Fibroblast of mammary gland (primary cell): Measurements from ENCODE around the gene GDF7.

Source experiments
- DNase-seq: peaks from one replicate; pipeline ENCODE4 v3.0.0-alpha.2; 2010; ENCODE audit warnings: low read depth
- H3K4me3 ChIP-seq: 2 replicates; pipeline ENCODE4 v1.5.1; 2011; ENCODE audit warnings: low read depth, mild to moderate bottlenecking, low read length, moderate library complexity; ENCODE audit not compliant: control insufficient read depth
- CTCF ChIP-seq: conservative IDR thresholded peaks from 2 replicates; pipeline ENCODE4 v1.5.1; 2011; ENCODE audit warnings: low read depth, low read length, inconsistent platforms; ENCODE audit not compliant: control insufficient read depth, insufficient read depth

Gene GDF7

GRCh38 chr2:20645301-20645701 lies 21.6 kb upstream of the GDF7 start:
- DNase-seq: no peak
- no peak for TF ChIP-seq CTCF
- H3K4me3 ChIP-seq: no peak overlapping the region

GRCh38 chr2:20645761-20646160 lies 21.2 kb upstream of the GDF7 start:
- DNase-seq: no peak
- TF ChIP-seq CTCF: no peak
- no peak overlapping the region for H3K4me3 ChIP-seq

GRCh38 chr2:20646446-20646845 lies 20.5 kb upstream of the GDF7 start:
- no peak for DNase-seq
- no peak overlapping the region for H3K4me3 ChIP-seq
- TF ChIP-seq CTCF: no peak

- H3K4me3 ChIP-seq: no peak overlapping the region
- no peak for TF ChIP-seq CTCF
- DNase-seq: no peak
Observed at GRCh38 chr2:20647211-20647610, 19.7 kb upstream of the GDF7 start.

GRCh38 chr2:20647738-20648137 lies 19.2 kb upstream of the GDF7 start:
- DNase-seq: no peak
- TF ChIP-seq CTCF: no peak
- no peak overlapping the region for H3K4me3 ChIP-seq

- no peak for TF ChIP-seq CTCF
- H3K4me3 ChIP-seq: no peak overlapping the region
- DNase-seq: no peak
Observed at GRCh38 chr2:20648206-20648605, 18.7 kb upstream of the GDF7 start.

GRCh38 chr2:20648831-20649230 lies 18.1 kb upstream of the GDF7 start:
- no peak for DNase-seq
- H3K4me3 ChIP-seq: no peak overlapping the region
- TF ChIP-seq CTCF: no peak
